HCT116 (cell line): Measurements from ENCODE around the gene CCNG1. TPM values are rescaled to one million over a fixed set of nuclear protein-coding genes. Genes with fewer than 3 reads are reported as not detected.

Experiments used
- ATAC-seq: fragments of 200-7000 bp; cut with Tn5 transposase; 2 replicates; pipeline ENCODE4 v1.9.1; 2020; ENCODE audit warnings: mild to moderate bottlenecking, moderate library complexity
- BruUV-seq: library from RNA; stranded (reverse); fragments of 400-500 nt; replicated peaks from 2 replicates; lab custom pipeline; 2021; lab: Mats Ljungman, UMichigan
- CTCF ChIA-PET: fragments of 300-600 bp; sonication (Branson Sonifier 250); formaldehyde crosslinking; loops from one replicate; lab custom pipeline; 2021; ENCODE audit warnings: antibody characterized with exemption; lab: Charles Lee
- POLR2A ChIA-PET: fragments of 300-600, 350-600 bp; sonication (Branson Sonifier 250); formaldehyde crosslinking; loops from one replicate; lab custom pipeline; 2021; ENCODE audit warnings: antibody characterized with exemption; lab: Charles Lee
- RAD21 ChIA-PET, 2 experiments: fragments of 300-600 bp; sonication (Branson Sonifier 250); formaldehyde crosslinking; loops; one replicate each; lab custom pipeline; 2023; ENCODE audit warnings: low total read pairs in 2 of 2; ENCODE audit not compliant: uncharacterized antibody in 2 of 2, unreplicated experiment in 2 of 2, low non-redundant PET in 1 of 2; lab: Charles Lee
- DNase-seq: peaks from one replicate; pipeline ENCODE4 v3.0.0-alpha.2; 2010; ENCODE audit warnings: low read depth, low spot score
- H2AFZ ChIP-seq: fragments of 200-600 bp; shearing (Covaris generic), sonication (generic); 2 replicates; pipeline ENCODE4 v1.6.1; 2017; ENCODE audit warnings: low read depth, mixed run types, mixed read lengths, antibody characterized with exemption, low read length; ENCODE audit not compliant: poor library complexity, severe bottlenecking
- H3K27ac ChIP-seq: 2 replicates; pipeline ENCODE4 v1.5.1; 2012; ENCODE audit warnings: low read depth, low read length
- H3K27me3 ChIP-seq: fragments of 200-600 bp; sonication (generic); 2 replicates; pipeline ENCODE4 v1.6.1; 2016; ENCODE audit warnings: mixed run types, low read length, mixed read lengths; ENCODE audit not compliant: insufficient read depth
- H3K36me3 ChIP-seq, 2 experiments: fragments of 200-500 bp in 1 of 2; fragments of 200-600 bp in 1 of 2; sonication (Bioruptor generic) in 1 of 2; sonication (generic) in 1 of 2; 2 replicates each; pipeline versions ENCODE4 v1.5.1 to v1.6.1; 2014 to 2016; ENCODE audit warnings: low read length in 2 of 2, inconsistent platforms in 1 of 2, mixed read lengths in 1 of 2, mixed run types in 1 of 2; ENCODE audit not compliant: insufficient read depth in 2 of 2, control insufficient read depth in 1 of 2
- H3K4me1 ChIP-seq, 2 experiments: fragments of 200-600 bp in 1 of 2; sonication (generic) in 1 of 2; 2 replicates each; pipeline versions ENCODE4 v1.5.1 to v1.6.1; 2012 to 2017; ENCODE audit warnings: low read length in 2 of 2, inconsistent platforms in 1 of 2, mild to moderate bottlenecking in 1 of 2, mixed read lengths in 1 of 2, mixed run types in 1 of 2, moderate library complexity in 1 of 2; ENCODE audit not compliant: insufficient read depth in 2 of 2, control insufficient read depth in 1 of 2
- H3K4me2 ChIP-seq: fragments of 200-600 bp; sonication (generic); 2 replicates; pipeline ENCODE4 v1.6.1; 2017; ENCODE audit warnings: mixed run types, low read length, mixed read lengths
- H3K4me3 ChIP-seq, 2 experiments: fragments of 200-600 bp in 1 of 2; sonication (generic) in 1 of 2; replicated peaks in 1 of 2; 2 replicates each; pipeline ENCODE4 v1.5.1; 2011 to 2016; ENCODE audit warnings: low read length in 2 of 2, control low read depth in 1 of 2, low read depth in 1 of 2, mild to moderate bottlenecking in 1 of 2, mixed read lengths in 1 of 2, mixed run types in 1 of 2
- H3K79me2 ChIP-seq: fragments of 200-600 bp; sonication (generic); 2 replicates; pipeline ENCODE4 v1.6.1; 2017; ENCODE audit warnings: mild to moderate bottlenecking, mixed run types, low read length, moderate library complexity, mixed read lengths; ENCODE audit not compliant: insufficient read depth
- H3K9ac ChIP-seq: fragments of 200-600 bp; sonication (generic); 2 replicates; pipeline ENCODE4 v1.6.1; 2016; ENCODE audit warnings: low read length, mixed read lengths
- H3K9me2 ChIP-seq: fragments of 200-600 bp; sonication (generic), shearing (Covaris generic); 2 replicates; pipeline ENCODE4 v1.6.1; 2017; ENCODE audit warnings: mixed run types, mild to moderate bottlenecking, moderate library complexity; ENCODE audit not compliant: insufficient read depth
- H3K9me3 ChIP-seq, 2 experiments: fragments of 200-500 bp in 1 of 2; fragments of 200-600 bp in 1 of 2; sonication (Bioruptor generic) in 1 of 2; sonication (generic) in 1 of 2; 2 replicates each; pipeline ENCODE4 v1.6.1; 2014 to 2017; ENCODE audit warnings: low read length in 2 of 2, mixed read lengths in 2 of 2, inconsistent platforms in 1 of 2, low read depth in 1 of 2, mild to moderate bottlenecking in 1 of 2, mixed run types in 1 of 2, moderate library complexity in 1 of 2; ENCODE audit not compliant: control insufficient read depth in 1 of 2, insufficient read depth in 1 of 2
- H4K20me1 ChIP-seq: fragments of 200-600 bp; sonication (generic), shearing (Covaris generic); 2 replicates; pipeline ENCODE4 v1.6.1; 2017; ENCODE audit warnings: mixed run types, mild to moderate bottlenecking, moderate library complexity; ENCODE audit not compliant: insufficient read depth
- CEBPB ChIP-seq: IDR thresholded peaks from 2 replicates; pipeline ENCODE4 v1.6.1; 2012; ENCODE audit warnings: low read depth
- EGR1 ChIP-seq: IDR thresholded peaks from 2 replicates; pipeline ENCODE4 v1.6.1; 2012; ENCODE audit warnings: low read depth
- SIN3A ChIP-seq: IDR thresholded peaks from 2 replicates; pipeline ENCODE4 v1.6.1; 2012; ENCODE audit warnings: low read depth
- ZBTB33 ChIP-seq: IDR thresholded peaks from 2 replicates; pipeline ENCODE4 v1.6.1; 2011; ENCODE audit warnings: mild to moderate bottlenecking, low read length, moderate library complexity; ENCODE audit not compliant: insufficient replicate concordance; ENCODE audit errors: extremely low read depth
- ZFX ChIP-seq: fragments of 450-650 bp; IDR thresholded peaks from 2 replicates; pipeline ENCODE4 v1.6.1; 2017
- intact Hi-C: fragments of 100-400 bp; cut with micrococcal nuclease; formaldehyde crosslinking; loops from 2 replicates; pipeline ENCODE4 v1.10.0; 2022
- total RNA-seq: library from RNA; stranded (reverse); gene quantifications from one replicate; pipeline ENCODE4 v1.2.1, GENCODE V29; 2021; ENCODE audit not compliant: unreplicated experiment
- TF ChIP-seq, protein P1 (sequence below), 3 experiments: fragments of 200-600 bp in 1 of 3; sonication (generic) in 1 of 3; IDR thresholded peaks in 2 of 3; conservative IDR thresholded peaks in 1 of 3; 2 replicates each; pipeline ENCODE4 v1.5.1; 2012 to 2017; ENCODE audit warnings: low read depth in 2 of 3, low read length in 2 of 3, antibody characterized with exemption in 1 of 3, borderline replicate concordance in 1 of 3, control low read depth in 1 of 3, mild to moderate bottlenecking in 1 of 3, mixed read lengths in 1 of 3, mixed run types in 1 of 3, moderate library complexity in 1 of 3; ENCODE audit not compliant: insufficient read depth in 1 of 3
- TF ChIP-seq, protein P2 (sequence below): IDR thresholded peaks from 2 replicates; pipeline ENCODE4 v1.6.1; 2012; ENCODE audit warnings: low read depth

Gene CCNG1
- total RNA-seq, 1 experiment from 2014 or later = 176 TPM

DNA sequence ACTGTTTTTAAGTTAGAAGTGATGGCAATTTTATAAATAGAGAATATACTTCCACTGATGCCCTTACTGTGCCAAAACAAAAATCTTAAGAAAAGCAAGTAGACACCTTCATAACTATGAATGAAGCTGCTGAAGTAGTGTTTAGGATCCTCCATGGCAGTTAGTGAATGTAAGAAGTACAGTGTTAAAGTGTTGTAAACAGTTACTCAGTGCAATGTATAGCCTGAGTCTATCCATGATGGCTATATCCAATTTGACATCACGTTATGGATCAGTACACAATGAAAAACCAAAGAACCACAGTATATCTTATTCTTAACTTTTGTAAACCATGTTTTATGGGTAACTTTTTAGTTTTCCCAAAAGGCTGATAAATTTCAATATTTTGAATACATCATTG is 7.1 kb downstream of the CCNG1 start:
- intact Hi-C loops = no loop called here
- no peaks in the 10 kb centered on the region for H3K9me2 ChIP-seq
- H3K9me3 ChIP-seq = no peaks in the 10 kb centered on the region
- DNase-seq (no peak), ATAC-seq (no peak)
- H3K4me3 ChIP-seq = no peak overlapping the region
- no peak overlapping the region for H3K27ac ChIP-seq
- no peak overlapping the region for H3K9ac ChIP-seq
- no peaks in the 10 kb centered on the region for H3K27me3 ChIP-seq
- POLR2A ChIA-PET = interaction anchor here (1.0 to 1.1 kb wide), 2 partner anchors 16 to 59 kb away, joined by 3 read pairs; partner anchors contain the start of genes HMMR and NUDCD2
- BruUV-seq = no TSS peak
- H3K79me2 ChIP-seq = peaks cover 34% of the 10 kb centered on the region
- CTCF ChIA-PET = no interaction called here
- no peaks in the 10 kb centered on the region for H3K4me1 ChIP-seq
- no peak for TF ChIP-seq ZBTB33
- TF ChIP-seq, protein P1, sequence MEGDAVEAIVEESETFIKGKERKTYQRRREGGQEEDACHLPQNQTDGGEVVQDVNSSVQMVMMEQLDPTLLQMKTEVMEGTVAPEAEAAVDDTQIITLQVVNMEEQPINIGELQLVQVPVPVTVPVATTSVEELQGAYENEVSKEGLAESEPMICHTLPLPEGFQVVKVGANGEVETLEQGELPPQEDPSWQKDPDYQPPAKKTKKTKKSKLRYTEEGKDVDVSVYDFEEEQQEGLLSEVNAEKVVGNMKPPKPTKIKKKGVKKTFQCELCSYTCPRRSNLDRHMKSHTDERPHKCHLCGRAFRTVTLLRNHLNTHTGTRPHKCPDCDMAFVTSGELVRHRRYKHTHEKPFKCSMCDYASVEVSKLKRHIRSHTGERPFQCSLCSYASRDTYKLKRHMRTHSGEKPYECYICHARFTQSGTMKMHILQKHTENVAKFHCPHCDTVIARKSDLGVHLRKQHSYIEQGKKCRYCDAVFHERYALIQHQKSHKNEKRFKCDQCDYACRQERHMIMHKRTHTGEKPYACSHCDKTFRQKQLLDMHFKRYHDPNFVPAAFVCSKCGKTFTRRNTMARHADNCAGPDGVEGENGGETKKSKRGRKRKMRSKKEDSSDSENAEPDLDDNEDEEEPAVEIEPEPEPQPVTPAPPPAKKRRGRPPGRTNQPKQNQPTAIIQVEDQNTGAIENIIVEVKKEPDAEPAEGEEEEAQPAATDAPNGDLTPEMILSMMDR (IDR thresholded peaks at IDR 0.05 in 2 of 3, conservative IDR thresholded peaks at IDR 0.05 in 1 of 3; ENCODE audit: borderline replicate concordance in 1 of 3, insufficient read depth in 1 of 3, low read depth in 2 of 3, low read length in 2 of 3) = no peak
- TF ChIP-seq, protein P2, sequence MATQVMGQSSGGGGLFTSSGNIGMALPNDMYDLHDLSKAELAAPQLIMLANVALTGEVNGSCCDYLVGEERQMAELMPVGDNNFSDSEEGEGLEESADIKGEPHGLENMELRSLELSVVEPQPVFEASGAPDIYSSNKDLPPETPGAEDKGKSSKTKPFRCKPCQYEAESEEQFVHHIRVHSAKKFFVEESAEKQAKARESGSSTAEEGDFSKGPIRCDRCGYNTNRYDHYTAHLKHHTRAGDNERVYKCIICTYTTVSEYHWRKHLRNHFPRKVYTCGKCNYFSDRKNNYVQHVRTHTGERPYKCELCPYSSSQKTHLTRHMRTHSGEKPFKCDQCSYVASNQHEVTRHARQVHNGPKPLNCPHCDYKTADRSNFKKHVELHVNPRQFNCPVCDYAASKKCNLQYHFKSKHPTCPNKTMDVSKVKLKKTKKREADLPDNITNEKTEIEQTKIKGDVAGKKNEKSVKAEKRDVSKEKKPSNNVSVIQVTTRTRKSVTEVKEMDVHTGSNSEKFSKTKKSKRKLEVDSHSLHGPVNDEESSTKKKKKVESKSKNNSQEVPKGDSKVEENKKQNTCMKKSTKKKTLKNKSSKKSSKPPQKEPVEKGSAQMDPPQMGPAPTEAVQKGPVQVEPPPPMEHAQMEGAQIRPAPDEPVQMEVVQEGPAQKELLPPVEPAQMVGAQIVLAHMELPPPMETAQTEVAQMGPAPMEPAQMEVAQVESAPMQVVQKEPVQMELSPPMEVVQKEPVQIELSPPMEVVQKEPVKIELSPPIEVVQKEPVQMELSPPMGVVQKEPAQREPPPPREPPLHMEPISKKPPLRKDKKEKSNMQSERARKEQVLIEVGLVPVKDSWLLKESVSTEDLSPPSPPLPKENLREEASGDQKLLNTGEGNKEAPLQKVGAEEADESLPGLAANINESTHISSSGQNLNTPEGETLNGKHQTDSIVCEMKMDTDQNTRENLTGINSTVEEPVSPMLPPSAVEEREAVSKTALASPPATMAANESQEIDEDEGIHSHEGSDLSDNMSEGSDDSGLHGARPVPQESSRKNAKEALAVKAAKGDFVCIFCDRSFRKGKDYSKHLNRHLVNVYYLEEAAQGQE = no peak
- no peak for TF ChIP-seq CEBPB
- no peak for TF ChIP-seq SIN3A
- no peak for TF ChIP-seq ZFX
- TF ChIP-seq EGR1 = no peak
- TF ChIP-seq, all 23 proteins: peak for 0
- H3K36me3 ChIP-seq = peaks cover 45 to 75% of the 10 kb centered on the region in 2 experiments
- H2AFZ ChIP-seq = no peak overlapping the region
- RAD21 ChIA-PET = no interaction called here
- H4K20me1 ChIP-seq = no peaks in the 10 kb centered on the region
- H3K4me2 ChIP-seq = no peak overlapping the region
